OCI-LY1 (cell line): ENCODE results near the gene MXD4.

Source experiments
- EZH2 ChIP-seq: fragments of 200-600 bp; sonication (generic), shearing (Covaris generic); IDR thresholded peaks from 2 replicates; pipeline ENCODE4 v1.8.0; 2017; ENCODE audit warnings: borderline replicate concordance, mixed run types, mild to moderate bottlenecking, antibody characterized with exemption, low read length, moderate library complexity, mixed read lengths
- TF ChIP-seq, protein P1 (sequence below): fragments of 200-600 bp; sonication (generic), shearing (Covaris generic); IDR thresholded peaks from 2 replicates; pipeline ENCODE4 v1.5.1; 2017; ENCODE audit warnings: mild to moderate bottlenecking, antibody characterized with exemption, low read length, moderate library complexity, mixed read lengths

DNA sequence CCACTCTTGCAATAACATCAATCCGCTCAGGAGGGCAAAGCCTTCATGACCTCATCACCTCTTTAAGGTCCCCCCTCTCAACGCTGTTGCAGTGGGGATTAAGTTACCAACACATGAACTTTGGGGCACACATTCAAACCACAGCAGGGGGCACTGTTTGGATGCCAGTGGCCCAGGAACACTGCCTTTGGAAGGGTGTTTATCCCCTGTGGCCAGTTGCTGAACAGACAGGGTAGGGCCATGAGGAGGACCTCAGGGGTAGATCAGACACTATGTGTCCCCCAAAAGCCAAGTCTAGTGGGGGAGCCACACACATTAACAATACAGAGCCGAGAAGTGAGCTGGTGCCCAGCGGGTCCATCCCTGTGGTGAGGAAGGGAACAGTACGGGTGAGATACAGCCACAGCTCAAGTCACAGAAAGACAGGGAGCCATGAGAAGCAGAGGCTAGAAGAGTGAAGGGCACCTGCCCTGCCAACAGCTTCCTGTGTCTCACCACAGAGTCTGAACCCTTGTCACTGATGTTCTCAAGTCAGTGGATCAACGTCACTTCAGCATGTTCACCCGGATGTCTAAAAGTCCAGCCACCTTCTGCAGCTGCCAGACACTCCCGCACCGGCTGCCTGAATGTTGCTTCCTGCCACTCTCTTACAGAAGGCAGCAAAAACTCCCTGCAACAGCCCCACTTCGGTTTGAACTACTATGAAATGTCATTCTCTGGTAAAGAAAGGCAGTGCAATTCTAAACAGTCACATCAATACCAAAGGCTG, 19.9 kb upstream of the MXD4 start:
- TF ChIP-seq, protein P1, sequence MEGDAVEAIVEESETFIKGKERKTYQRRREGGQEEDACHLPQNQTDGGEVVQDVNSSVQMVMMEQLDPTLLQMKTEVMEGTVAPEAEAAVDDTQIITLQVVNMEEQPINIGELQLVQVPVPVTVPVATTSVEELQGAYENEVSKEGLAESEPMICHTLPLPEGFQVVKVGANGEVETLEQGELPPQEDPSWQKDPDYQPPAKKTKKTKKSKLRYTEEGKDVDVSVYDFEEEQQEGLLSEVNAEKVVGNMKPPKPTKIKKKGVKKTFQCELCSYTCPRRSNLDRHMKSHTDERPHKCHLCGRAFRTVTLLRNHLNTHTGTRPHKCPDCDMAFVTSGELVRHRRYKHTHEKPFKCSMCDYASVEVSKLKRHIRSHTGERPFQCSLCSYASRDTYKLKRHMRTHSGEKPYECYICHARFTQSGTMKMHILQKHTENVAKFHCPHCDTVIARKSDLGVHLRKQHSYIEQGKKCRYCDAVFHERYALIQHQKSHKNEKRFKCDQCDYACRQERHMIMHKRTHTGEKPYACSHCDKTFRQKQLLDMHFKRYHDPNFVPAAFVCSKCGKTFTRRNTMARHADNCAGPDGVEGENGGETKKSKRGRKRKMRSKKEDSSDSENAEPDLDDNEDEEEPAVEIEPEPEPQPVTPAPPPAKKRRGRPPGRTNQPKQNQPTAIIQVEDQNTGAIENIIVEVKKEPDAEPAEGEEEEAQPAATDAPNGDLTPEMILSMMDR: peak; percentile 37; the same call in 1 of the 2 replicates
- TF ChIP-seq EZH2: no peak
